HepG2 (cell line): ENCODE data around the gene CNOT2. TPM values are rescaled to one million over a fixed set of nuclear protein-coding genes. Genes with fewer than 3 reads are reported as not detected.
A peak's percentile ranks its signal among the peaks of the same experiment; 100 is the strongest.

Experiments
- FOXO1 ChIP-seq: sonication (generic); formaldehyde crosslinking; IDR thresholded peaks from 2 replicates; pipeline ENCODE4 v1.4.0; 2020; ENCODE audit warnings: missing genetic modification reagents
- GPN1 ChIP-seq: sonication (generic); formaldehyde crosslinking; IDR thresholded peaks from 2 replicates; pipeline ENCODE4 v1.5.1; 2020; ENCODE audit warnings: missing genetic modification reagents, borderline replicate concordance
- HNRNPK ChIP-seq: fragments of 200-400 bp; formaldehyde crosslinking; IDR thresholded peaks from 2 replicates; pipeline ENCODE4 v1.6.1; 2018; ENCODE audit warnings: low read length, low read depth, moderate library complexity, mild to moderate bottlenecking; ENCODE audit not compliant: poor library complexity, severe bottlenecking
- MLLT10 ChIP-seq: sonication (generic); formaldehyde crosslinking; IDR thresholded peaks from 2 replicates; pipeline ENCODE4 v1.4.0; 2020; ENCODE audit warnings: missing genetic modification reagents
- NCOA1 ChIP-seq: sonication (generic); formaldehyde crosslinking; IDR thresholded peaks from 2 replicates; pipeline ENCODE4 v1.9.0; 2021; ENCODE audit warnings: missing genetic modification reagents
- NPAS2 ChIP-seq: sonication (generic); formaldehyde crosslinking; IDR thresholded peaks from 2 replicates; pipeline ENCODE4 v1.8.0; 2022; ENCODE audit warnings: mild to moderate bottlenecking, missing genetic modification reagents, borderline replicate concordance
- NR1H2 ChIP-seq: sonication (generic); formaldehyde crosslinking; IDR thresholded peaks from 2 replicates; pipeline ENCODE4 v1.8.1; 2022; ENCODE audit warnings: low read depth, missing genetic modification reagents, borderline replicate concordance
- PHF5A ChIP-seq: IDR thresholded peaks from one replicate; pipeline ENCODE4 v1.6.1; 2018; ENCODE audit warnings: low read depth, missing genetic modification reagents; ENCODE audit not compliant: unreplicated experiment
- RARG ChIP-seq: sonication (generic); formaldehyde crosslinking; IDR thresholded peaks from 2 replicates; pipeline ENCODE4 v1.4.0; 2020; ENCODE audit warnings: low read depth, mild to moderate bottlenecking, missing genetic modification reagents
- REXO4 ChIP-seq: sonication (generic); formaldehyde crosslinking; IDR thresholded peaks from 2 replicates; pipeline ENCODE4 v1.8.0; 2022; ENCODE audit warnings: missing genetic modification reagents, mild to moderate bottlenecking, borderline replicate concordance
- RFX1 ChIP-seq: fragments of 450-650 bp; IDR thresholded peaks from 2 replicates; pipeline ENCODE4 v1.6.1; 2017
- TEAD3 ChIP-seq: optimal IDR thresholded peaks from 2 replicates; pipeline ENCODE3; 2016; ENCODE audit warnings: borderline replicate concordance
- ZBTB7A ChIP-seq: sonication (generic); formaldehyde crosslinking; IDR thresholded peaks from 2 replicates; pipeline ENCODE4 v1.8.0; 2022; ENCODE audit warnings: mild to moderate bottlenecking, missing genetic modification reagents
- ZFY ChIP-seq: sonication (generic); formaldehyde crosslinking; IDR thresholded peaks from 2 replicates; pipeline ENCODE4 v1.4.0; 2020; ENCODE audit warnings: missing genetic modification reagents
- ZNF605 ChIP-seq: sonication (generic); formaldehyde crosslinking; IDR thresholded peaks from 2 replicates; pipeline ENCODE4 v1.8.0; 2022; ENCODE audit warnings: mild to moderate bottlenecking, missing genetic modification reagents
- ZNF672 ChIP-seq: sonication (generic); formaldehyde crosslinking; IDR thresholded peaks from 2 replicates; pipeline ENCODE4 v1.8.1; 2022; ENCODE audit warnings: missing genetic modification reagents
- ZSCAN20 ChIP-seq: sonication (generic); formaldehyde crosslinking; IDR thresholded peaks from 2 replicates; pipeline ENCODE4 v1.4.0; 2020; ENCODE audit warnings: missing genetic modification reagents, mild to moderate bottlenecking, borderline replicate concordance
- polyA plus RNA-seq, 8 experiments: library from polyadenylated mRNA; depleted of rRNA in 3 of 8; stranded (reverse) in 7 of 8; unstranded in 1 of 8; fragments of >200 nt; fragmentation: Illumina TruSeq in 4 of 8; extraction: Trizol in 4 of 8; gene quantifications; 2 replicates each; pipeline versions ENCODE4 v1.2.1 to v1.2.3, GENCODE V29; 2011 to 2016; ENCODE audit warnings: low read depth in 4 of 8, missing spikeins in 1 of 8, mixed read lengths in 1 of 8; ENCODE audit not compliant: insufficient read depth in 1 of 8
- total RNA-seq, 5 experiments: library from RNA; depleted of rRNA; stranded (reverse); fragments of >200 nt; fragmentation: Illumina TruSeq; extraction: Trizol; gene quantifications; 2 replicates each; pipeline ENCODE4 v1.2.3, GENCODE V29; 2016; ENCODE audit warnings: low read depth in 1 of 5
- TF ChIP-seq, protein P1 (sequence below): sonication (generic); formaldehyde crosslinking; IDR thresholded peaks from 2 replicates; pipeline ENCODE4 v1.5.1; 2020; ENCODE audit warnings: mild to moderate bottlenecking, missing genetic modification reagents
- TF ChIP-seq, protein P2 (sequence below): sonication (generic); formaldehyde crosslinking; IDR thresholded peaks from 2 replicates; pipeline ENCODE4 v1.4.0; 2020; ENCODE audit warnings: mild to moderate bottlenecking, missing genetic modification reagents
- TF ChIP-seq, protein P3 (sequence below): IDR thresholded peaks from 2 replicates; pipeline ENCODE4 v1.6.1; 2016; ENCODE audit warnings: missing biosample characterization, missing genetic modification reagents, low read depth
- TF ChIP-seq, protein P4 (sequence below): sonication (generic); formaldehyde crosslinking; IDR thresholded peaks from 2 replicates; pipeline ENCODE4 v1.4.0; 2020; ENCODE audit warnings: missing genetic modification reagents, borderline replicate concordance

Gene CNOT2
- total and polyA plus RNA-seq, 2 of the 13 experiments (the other 11 are each of a cell fraction or from before 2014, with no cell fraction given) = 54.5 to 76.6 TPM

DNA sequence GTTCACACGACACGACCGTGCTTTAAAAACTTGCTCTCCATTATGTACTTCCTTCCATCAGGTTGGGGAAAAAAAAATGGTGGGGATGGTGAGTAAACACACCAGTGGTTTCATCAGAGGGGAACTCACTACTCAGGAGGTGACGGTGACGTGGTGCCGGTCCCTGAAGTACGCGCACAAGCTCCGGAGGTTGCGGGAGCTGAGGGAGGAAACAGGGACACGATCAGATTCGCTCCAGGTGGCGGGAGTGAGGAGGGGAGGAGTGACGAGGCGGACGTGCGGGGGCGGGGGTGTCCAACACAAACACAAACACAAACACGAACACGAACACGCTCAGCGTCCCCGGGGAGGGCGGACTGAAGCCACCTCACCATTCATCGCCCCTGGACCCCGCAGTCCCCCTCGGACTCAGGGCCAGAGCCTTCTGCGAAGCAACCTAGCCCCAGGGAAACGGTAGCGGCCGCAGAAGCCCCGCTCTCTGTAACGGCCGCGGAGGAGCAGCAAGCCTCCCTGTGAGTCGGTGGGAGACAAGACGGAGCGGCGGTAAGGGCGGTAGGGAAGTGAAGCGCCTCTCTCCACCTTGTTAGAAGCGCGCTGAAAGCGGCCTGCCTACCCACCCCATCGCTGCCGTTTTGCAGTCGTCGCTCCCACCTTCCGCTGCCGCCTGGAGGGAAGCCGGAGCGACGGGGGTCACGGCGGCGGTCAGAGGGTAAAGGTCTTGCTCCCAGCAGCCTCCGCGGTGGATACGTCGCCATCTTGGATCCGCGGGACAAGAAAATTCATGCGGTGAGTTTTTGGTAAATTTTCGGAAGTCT, at the start of gene CNOT2 (continued):
- TF ChIP-seq, protein P1, sequence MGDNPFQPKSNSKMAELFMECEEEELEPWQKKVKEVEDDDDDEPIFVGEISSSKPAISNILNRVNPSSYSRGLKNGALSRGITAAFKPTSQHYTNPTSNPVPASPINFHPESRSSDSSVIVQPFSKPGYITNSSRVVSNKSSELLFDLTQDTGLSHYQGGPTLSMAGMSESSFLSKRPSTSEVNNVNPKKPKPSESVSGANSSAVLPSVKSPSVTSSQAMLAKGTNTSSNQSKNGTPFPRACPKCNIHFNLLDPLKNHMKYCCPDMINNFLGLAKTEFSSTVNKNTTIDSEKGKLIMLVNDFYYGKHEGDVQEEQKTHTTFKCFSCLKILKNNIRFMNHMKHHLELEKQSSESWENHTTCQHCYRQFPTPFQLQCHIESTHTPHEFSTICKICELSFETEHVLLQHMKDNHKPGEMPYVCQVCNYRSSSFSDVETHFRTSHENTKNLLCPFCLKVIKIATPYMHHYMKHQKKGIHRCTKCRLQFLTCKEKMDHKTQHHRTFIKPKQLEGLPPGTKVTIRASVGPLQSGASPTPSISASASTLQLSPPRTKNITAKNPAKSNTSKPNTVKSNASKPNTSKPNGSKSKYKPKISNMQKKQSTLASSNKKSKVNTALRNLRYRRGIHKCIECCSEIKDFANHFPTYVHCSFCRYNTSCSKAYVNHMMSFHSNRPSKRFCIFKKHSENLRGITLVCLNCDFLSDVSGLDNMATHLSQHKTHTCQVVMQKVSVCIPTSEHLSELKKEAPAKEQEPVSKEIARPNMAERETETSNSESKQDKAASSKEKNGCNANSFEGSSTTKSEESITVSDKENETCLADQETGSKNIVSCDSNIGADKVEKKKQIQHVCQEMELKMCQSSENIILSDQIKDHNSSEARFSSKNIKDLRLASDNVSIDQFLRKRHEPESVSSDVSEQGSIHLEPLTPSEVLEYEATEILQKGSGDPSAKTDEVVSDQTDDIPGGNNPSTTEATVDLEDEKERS = no peak
- TF ChIP-seq PHF5A (CRISPR knock-in tag) = no peak
- TF ChIP-seq ZSCAN20 (CRISPR knock-in tag) = no peak
- TF ChIP-seq NPAS2 (CRISPR knock-in tag) = no peak
- no peak for TF ChIP-seq HNRNPK
- TF ChIP-seq MLLT10 (CRISPR knock-in tag) = no peak
- peak; percentile 43; the same call in 1 of the 2 replicates for TF ChIP-seq ZBTB7A (CRISPR knock-in tag)
- no peak for TF ChIP-seq RFX1
- TF ChIP-seq NR1H2 = no peak; the same call in 1 of the 2 replicates
- TF ChIP-seq ZFY = peak; percentile 84
- TF ChIP-seq, protein P2, sequence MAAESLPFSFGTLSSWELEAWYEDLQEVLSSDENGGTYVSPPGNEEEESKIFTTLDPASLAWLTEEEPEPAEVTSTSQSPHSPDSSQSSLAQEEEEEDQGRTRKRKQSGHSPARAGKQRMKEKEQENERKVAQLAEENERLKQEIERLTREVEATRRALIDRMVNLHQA (CRISPR knock-in tag) = no peak
- TF ChIP-seq, protein P3, sequence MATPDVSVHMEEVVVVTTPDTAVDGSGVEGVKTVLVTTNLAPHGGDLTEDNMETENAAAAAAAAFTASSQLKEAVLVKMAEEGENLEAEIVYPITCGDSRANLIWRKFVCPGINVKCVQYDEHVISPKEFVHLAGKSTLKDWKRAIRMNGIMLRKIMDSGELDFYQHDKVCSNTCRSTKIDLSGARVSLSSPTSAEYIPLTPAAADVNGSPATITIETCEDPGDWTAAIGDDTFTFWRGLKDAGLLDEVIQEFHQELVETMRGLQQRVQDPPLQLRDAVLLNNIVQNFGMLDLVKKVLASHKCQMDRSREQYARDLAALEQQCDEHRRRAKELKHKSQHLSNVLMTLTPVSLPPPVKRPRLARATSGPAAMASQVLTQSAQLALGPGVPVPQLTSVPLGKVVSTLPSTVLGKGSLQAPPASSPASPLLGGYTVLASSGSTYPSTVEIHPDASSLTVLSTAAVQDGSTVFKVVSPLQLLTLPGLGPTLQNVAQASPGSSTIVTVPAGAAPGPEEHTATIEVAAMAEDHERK (CRISPR knock-in tag) = peak; percentile 94
- no peak for TF ChIP-seq RARG (CRISPR knock-in tag)
- no peak for TF ChIP-seq GPN1 (CRISPR knock-in tag)
- TF ChIP-seq NCOA1 (CRISPR knock-in tag) = peak; percentile 54; the same call in 1 of the 2 replicates
- TF ChIP-seq REXO4 (CRISPR knock-in tag) = no peak
- TF ChIP-seq TEAD3 (CRISPR knock-in tag) = no peak
- TF ChIP-seq FOXO1 (CRISPR knock-in tag) = no peak; the same call in 1 of the 2 replicates
- peak; percentile 92 for TF ChIP-seq ZNF605
- TF ChIP-seq, protein P4, sequence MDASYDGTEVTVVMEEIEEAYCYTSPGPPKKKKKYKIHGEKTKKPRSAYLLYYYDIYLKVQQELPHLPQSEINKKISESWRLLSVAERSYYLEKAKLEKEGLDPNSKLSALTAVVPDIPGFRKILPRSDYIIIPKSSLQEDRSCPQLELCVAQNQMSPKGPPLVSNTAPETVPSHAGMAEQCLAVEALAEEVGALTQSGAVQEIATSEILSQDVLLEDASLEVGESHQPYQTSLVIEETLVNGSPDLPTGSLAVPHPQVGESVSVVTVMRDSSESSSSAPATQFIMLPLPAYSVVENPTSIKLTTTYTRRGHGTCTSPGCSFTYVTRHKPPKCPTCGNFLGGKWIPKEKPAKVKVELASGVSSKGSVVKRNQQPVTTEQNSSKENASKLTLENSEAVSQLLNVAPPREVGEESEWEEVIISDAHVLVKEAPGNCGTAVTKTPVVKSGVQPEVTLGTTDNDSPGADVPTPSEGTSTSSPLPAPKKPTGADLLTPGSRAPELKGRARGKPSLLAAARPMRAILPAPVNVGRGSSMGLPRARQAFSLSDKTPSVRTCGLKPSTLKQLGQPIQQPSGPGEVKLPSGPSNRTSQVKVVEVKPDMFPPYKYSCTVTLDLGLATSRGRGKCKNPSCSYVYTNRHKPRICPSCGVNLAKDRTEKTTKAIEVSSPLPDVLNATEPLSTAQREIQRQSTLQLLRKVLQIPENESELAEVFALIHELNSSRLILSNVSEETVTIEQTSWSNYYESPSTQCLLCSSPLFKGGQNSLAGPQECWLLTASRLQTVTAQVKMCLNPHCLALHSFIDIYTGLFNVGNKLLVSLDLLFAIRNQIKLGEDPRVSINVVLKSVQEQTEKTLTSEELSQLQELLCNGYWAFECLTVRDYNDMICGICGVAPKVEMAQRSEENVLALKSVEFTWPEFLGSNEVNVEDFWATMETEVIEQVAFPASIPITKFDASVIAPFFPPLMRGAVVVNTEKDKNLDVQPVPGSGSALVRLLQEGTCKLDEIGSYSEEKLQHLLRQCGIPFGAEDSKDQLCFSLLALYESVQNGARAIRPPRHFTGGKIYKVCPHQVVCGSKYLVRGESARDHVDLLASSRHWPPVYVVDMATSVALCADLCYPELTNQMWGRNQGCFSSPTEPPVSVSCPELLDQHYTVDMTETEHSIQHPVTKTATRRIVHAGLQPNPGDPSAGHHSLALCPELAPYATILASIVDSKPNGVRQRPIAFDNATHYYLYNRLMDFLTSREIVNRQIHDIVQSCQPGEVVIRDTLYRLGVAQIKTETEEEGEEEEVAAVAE = no peak
- TF ChIP-seq ZNF672 (CRISPR knock-in tag) = no peak
